Occipital lobe (tissue), 1 donor: ENCODE data around the gene MARF1. TPM values are rescaled to one million over a fixed set of nuclear protein-coding genes. Genes with fewer than 3 reads are reported as not detected.

Experiments
- total RNA-seq: library from RNA; depleted of rRNA; stranded (reverse); fragments of >200 nt; gene quantifications from one replicate; pipeline ENCODE4 v1.2.3, GENCODE V29; 2014

The MARF1 gene
- total RNA-seq, 1 donor from 2014 or later = 24.0 TPM

Other genes starting within 250 kb of the MARF1 start
- gene MPV17L, start 247.4 kb downstream of the MARF1 start, total RNA-seq = 19.3 TPM
- gene BMERB1, start 208.6 kb downstream of the MARF1 start, total RNA-seq = 81.6 TPM
- gene NDE1, start 7.1 kb upstream of the MARF1 start, total RNA-seq = 4.2 TPM
- under 0.01 TPM for gene MYH11, start 213.9 kb upstream of the MARF1 start, total RNA-seq
- gene CEP20, start 245.4 kb upstream of the MARF1 start, total RNA-seq = 38.2 TPM